Ammon's horn (tissue), 1 donor: ENCODE measurements around the gene CASR.

Experiments used
- DNase-seq: peaks from one replicate; pipeline ENCODE4 v3.0.0-alpha.2; 2016; ENCODE audit warnings: low spot score

Gene CASR

GRCh38 chr3:122307094-122307687 lies 123.7 kb downstream of the CASR start:
- DNase-seq: no peak

GRCh38 chr3:122307976-122308375 lies 124.5 kb downstream of the CASR start:
- DNase-seq: no peak

GRCh38 chr3:122310361-122310760 lies 126.9 kb downstream of the CASR start:
- no peak for DNase-seq

- DNase-seq: no peak
Observed at GRCh38 chr3:122312826-122313225, 129.4 kb downstream of the CASR start.

- no peak for DNase-seq
Observed at GRCh38 chr3:122313281-122313680, 129.8 kb downstream of the CASR start.

GRCh38 chr3:122314228-122314876 lies 130.9 kb downstream of the CASR start:
- no peak for DNase-seq

GRCh38 chr3:122315619-122316018 lies 132.2 kb downstream of the CASR start:
- DNase-seq: no peak

- no peak for DNase-seq
Observed at GRCh38 chr3:122316368-122316767, 132.9 kb downstream of the CASR start.

GRCh38 chr3:122318620-122319019 lies 135.2 kb downstream of the CASR start:
- DNase-seq: no peak

GRCh38 chr3:122322095-122323075 lies 138.9 kb downstream of the CASR start:
- no peak for DNase-seq

GRCh38 chr3:122324871-122325323 lies 141.4 kb downstream of the CASR start, which contains the start of gene CSTA:
CSTA (plus strand) TSS chr3:122325248; CDS start chr3:122325293, 45 bp downstream.
- DNase-seq: no peak

- no peak for DNase-seq
Observed at GRCh38 chr3:122325769-122326168, 142.3 kb downstream of the CASR start.

- no peak for DNase-seq
Observed at GRCh38 chr3:122331886-122332285, 148.4 kb downstream of the CASR start.

GRCh38 chr3:122332551-122332950 lies 149.1 kb downstream of the CASR start:
- DNase-seq: no peak
